GM13976 (cell line): ENCODE data around the gene PGM5.

ENCODE experiments used
- DNase-seq: peaks from one replicate; pipeline ENCODE4 v3.0.0; 2012; ENCODE audit warnings: low spot score
- in situ Hi-C: fragments of 300-500 bp; cut with MboI; formaldehyde crosslinking; loops from one replicate; pipeline ENCODE4 v1.12.0; 2022; ENCODE audit warnings: low sequenced_read_pairs, mixed read lengths, inconsistent platforms; ENCODE audit not compliant: unreplicated experiment
- TF ChIP-seq, protein P1 (sequence below): IDR thresholded peaks from 2 replicates; pipeline ENCODE4 v1.5.1; 2012; ENCODE audit warnings: borderline replicate concordance, mild to moderate bottlenecking; ENCODE audit not compliant: insufficient read depth; ENCODE audit errors: extremely low read depth, missing control alignments, control extremely low read depth

PGM5 gene

DNA sequence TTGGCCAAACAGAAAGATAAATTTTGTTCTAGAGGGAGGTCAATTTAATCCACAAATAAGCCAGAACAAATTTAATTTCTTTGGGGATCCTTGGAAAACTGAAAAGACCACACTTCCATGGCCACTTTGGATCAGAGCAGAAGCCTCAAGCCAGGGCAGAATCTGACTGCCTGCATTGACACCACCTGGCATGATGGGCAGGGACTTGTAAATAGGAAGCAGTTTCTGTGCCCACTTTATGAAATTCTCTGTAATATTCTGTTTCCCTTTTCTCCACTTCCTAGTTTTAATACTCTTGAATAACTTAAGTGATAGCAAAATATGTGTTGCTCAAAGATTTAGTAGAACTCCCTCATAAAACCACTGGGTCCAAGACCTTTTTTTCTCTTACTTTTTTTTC is 191.0 kb downstream of the PGM5 start:
- DNase-seq: no peak
- TF ChIP-seq, protein P1, sequence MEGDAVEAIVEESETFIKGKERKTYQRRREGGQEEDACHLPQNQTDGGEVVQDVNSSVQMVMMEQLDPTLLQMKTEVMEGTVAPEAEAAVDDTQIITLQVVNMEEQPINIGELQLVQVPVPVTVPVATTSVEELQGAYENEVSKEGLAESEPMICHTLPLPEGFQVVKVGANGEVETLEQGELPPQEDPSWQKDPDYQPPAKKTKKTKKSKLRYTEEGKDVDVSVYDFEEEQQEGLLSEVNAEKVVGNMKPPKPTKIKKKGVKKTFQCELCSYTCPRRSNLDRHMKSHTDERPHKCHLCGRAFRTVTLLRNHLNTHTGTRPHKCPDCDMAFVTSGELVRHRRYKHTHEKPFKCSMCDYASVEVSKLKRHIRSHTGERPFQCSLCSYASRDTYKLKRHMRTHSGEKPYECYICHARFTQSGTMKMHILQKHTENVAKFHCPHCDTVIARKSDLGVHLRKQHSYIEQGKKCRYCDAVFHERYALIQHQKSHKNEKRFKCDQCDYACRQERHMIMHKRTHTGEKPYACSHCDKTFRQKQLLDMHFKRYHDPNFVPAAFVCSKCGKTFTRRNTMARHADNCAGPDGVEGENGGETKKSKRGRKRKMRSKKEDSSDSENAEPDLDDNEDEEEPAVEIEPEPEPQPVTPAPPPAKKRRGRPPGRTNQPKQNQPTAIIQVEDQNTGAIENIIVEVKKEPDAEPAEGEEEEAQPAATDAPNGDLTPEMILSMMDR: no peak
- in situ Hi-C loops: no loop called here

DNA sequence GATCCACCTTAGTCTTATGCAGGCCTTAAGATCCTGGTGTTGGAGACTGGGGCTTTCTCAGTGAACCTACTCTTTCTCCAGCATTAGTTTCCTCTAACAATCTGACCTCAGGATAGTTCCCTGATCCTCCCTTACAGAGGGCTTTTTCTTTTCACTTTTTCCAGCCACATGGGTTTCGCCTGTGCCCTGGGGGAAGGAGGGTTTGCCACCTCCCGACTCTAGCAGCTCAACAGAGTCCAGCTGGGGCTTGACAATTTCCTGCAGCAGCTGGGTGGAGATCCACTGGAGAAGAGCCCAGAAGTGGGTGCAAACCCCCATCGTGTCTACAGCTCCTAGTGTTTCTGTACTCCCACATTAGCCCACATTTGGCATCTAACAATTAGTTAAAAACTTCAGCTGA is 191.8 kb downstream of the PGM5 start:
- TF ChIP-seq, protein P1: no peak
- in situ Hi-C loops: no loop called here
- no peak for DNase-seq

DNA sequence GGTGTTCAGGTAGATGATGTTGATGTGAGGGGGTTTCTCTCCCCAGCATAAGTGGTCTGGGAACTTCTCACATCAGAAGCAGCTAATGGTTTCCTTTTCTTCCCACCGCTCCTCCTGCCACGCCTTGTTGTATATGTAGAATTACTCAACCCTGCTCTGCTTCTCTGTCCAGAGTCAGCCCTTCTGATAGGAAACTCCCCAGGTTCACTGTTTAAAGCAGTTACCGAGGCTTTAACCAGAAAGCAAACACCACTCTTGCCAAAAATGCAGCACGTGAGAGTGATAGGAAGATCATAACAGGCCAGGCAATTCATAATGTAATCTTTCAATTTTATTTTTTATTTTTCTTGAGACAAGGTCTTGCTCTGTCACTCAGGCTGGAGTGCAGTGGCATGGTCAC is 194.8 kb downstream of the PGM5 start:
- in situ Hi-C loops: no loop called here
- DNase-seq: no peak
- TF ChIP-seq, protein P1: no peak

DNA sequence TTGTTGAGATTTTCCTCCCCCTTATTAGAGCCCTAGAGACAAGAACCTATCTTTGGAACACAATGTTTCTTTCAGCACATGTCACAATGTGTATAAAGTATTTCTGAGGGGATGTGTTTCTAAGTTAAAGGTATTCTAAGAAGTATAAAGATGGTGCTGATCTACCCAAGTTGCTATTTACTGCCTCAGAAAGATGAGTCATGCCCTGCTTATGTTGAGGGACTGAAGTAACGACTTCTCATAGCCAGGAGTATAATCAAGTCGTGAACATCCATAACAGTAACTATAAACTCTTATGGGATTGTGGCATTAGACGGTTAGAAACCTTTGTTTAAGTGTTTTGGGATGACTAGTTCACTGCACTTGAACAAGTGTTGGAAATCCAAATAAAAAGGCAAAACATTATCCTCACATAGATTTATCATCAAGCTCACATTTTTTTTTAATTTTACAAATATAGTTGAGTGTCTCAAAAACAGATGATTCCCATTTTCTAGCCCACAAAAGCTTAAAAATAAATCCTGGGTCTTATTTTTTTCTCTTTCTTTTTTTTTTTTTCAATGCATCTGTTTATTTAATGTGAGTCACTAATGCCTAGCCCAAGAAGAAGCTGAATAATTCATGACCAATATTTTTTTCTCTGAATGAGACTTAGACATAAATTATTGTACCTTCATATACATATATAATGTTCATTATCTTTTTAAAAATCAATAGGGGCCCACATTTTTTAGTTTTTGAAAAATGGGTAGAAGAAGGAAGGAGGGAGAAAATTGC is 196.5 kb downstream of the PGM5 start:
- DNase-seq: no peak
- in situ Hi-C loops: no loop called here
- TF ChIP-seq, protein P1: no peak

DNA sequence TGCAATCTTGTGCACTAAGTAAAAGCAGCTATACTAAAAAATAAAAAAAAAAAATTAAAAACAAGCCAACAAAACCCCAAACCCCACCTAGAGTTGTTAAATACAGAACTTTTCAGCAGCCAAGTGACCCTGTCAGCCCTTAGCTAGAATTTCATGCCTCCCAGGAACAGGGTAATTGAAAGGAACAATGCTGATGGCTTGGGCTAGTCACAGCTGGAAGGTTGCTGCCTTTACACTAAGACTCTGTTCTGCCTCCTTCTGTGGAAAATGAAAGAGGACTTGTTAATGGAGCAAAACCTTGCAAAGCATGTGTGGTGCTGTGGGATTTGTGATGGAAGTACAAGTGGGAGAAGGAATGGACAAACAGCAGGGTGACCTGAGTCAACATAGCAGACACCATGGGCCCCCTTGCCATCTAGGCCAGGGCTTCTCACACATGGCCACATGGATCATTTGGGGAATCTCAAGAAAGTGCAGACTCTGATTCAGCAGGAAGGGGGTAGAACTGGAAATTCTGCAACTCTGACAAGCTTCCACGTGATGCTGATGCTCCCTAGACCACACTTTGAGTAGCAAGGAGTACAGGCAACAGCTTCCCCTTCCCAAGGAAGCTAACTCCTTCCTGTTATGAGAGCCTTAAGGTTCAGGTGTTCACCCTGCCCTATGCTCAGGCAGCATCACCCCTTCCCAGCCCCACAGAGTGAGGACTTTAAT is 199.2 kb downstream of the PGM5 start:
- no peak for DNase-seq
- in situ Hi-C loops: no loop called here
- TF ChIP-seq, protein P1: no peak

DNA sequence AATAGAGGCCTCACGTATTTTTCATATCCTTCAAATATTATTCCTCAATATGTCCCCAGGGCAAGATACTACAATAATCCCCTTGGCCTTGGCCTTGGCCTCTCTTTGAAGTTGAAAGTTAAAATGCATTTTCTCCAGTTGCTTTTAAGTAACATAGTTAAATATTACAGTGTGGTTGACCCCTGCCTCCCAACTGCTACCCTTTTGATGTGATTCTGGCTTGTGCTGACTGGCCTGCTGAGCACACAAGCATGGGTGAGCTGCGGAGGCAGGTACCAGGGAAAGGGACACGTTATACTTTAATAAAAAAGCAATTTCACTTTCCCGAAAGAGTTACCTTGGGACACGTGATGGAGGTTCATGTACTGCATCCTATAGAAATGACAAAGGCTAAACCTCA is 202.1 kb downstream of the PGM5 start:
- DNase-seq: no peak
- in situ Hi-C loops: no loop called here
- TF ChIP-seq, protein P1: no peak
